Right ventricle myocardium superior (tissue), 1 donor: ENCODE results near the gene ZSWIM4. TPM values are rescaled to one million over a fixed set of nuclear protein-coding genes. Genes with fewer than 3 reads are reported as not detected.
"Not testable (repeated sequence)": the region's sequence is repeated elsewhere in the genome, so short reads cannot be mapped to it uniquely, and the experiment has no call there.

Experiments
- ATAC-seq: fragments of 200-7000 bp; cut with Tn5 transposase; one replicate; pipeline ENCODE4 v1.9.1; 2020; ENCODE audit warnings: mild to moderate bottlenecking; ENCODE audit not compliant: poor library complexity
- DNase-seq: peaks from one replicate; pipeline ENCODE4 v3.0.0-alpha.2; 2020
- intact Hi-C: fragments of 100-400 bp; cut with DNase I; formaldehyde crosslinking; loops from one replicate; pipeline ENCODE4 v1.11.2; 2022
- total RNA-seq: library from RNA; stranded (reverse); fragmentation: NEBNext Ultra II Directional; extraction: Animal tissue kit (Norgen Biotek cat#: 25700); gene quantifications from one replicate; pipeline ENCODE4 v1.2.1, GENCODE V29; 2021
- donor health status: DM: no; HTN: yes; CAD: no; lungs with severe emphysema.

Gene ZSWIM4
- total RNA-seq, 1 donor from 2014 or later = 2.7 TPM

- no peak for ATAC-seq
- intact Hi-C loops = no loop called here
- DNase-seq = no peak
Observed at GRCh38 chr19:13770013-13770635, 25.1 kb upstream of the ZSWIM4 start.

DNA sequence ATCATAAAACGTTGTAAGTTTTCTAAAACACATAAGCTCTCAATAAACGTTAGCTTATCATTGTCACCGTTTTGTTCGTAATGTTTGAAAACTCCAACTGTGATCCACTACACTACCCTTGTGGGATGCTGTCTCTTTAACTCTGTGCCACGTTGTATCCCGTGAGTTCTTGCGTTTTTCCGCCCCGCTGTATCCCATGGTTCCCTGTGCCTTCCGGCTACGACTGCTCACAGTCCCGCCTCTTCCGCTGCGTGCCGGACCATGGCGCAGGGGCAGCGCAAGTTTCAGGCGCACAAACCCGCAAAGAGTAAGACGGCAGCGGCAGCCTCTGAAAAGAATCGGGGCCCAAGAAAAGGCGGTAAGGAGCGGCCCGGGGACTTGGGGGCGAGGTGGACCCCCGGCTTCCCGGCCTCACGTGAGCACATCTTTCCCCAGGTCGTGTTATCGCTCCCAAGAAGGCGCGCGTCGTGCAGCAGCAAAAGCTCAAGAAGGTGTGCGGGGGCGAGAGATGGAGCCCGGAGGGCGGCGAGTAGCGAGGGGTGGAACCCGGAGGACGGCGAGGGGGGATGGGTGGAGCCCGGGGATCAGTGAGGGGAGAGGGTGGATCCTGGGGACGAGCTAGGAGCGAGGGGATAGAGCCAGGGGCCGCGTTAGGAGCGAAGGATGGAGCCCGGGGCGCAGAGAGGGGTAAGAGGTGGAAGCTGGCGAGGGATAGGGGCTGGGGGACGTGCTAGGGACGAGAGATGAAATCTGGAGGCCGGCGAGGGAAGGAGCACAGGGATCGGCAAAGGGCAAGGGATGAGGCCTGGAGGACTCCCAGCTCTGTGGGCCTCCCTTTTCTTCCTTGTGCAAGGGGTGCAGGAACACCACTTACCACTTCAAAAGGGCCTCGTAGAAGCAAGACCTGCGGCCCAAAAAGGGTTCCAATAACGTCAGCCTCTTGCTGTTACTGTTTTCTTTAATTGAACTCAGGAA lies 20.7 kb upstream of the ZSWIM4 start, which contains the start of gene C19orf53:
Gene C19orf53 (plus strand): TSS at position 240 of the 975 bp plus-strand sequence. CDS start 22 bp downstream, at position 262.
- ATAC-seq = peak; percentile 98
- intact Hi-C loops = no loop called here
- DNase-seq = peak; percentile 93

- intact Hi-C loops = no loop called here
- no peak for DNase-seq
- no peak for ATAC-seq
Observed at GRCh38 chr19:13778398-13778797, 16.8 kb upstream of the ZSWIM4 start.

GRCh38 chr19:13778847-13779246 lies 16.4 kb upstream of the ZSWIM4 start:
- intact Hi-C loops = no loop called here
- no peak for DNase-seq

DNA sequence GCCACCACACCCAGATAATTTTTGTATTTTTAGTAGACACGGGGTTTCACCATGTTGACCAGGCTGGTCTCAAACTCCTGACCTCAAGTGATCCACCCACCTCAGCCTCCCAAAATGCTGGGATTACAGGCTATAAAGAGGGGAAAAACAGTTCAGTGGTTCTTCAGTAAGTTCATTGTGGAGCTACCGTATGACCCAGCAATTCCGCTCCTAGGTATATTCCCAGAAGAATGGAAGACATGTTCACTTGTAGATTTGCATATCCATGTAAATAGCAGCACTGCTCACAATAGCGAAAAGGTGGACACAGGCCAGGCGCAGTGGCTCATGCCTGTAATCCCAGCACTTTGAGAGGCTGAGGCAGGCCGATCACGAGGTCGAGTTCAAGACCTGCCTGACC lies 15.4 kb upstream of the ZSWIM4 start:
- ATAC-seq, DNase-seq: not testable (repeated sequence)
- intact Hi-C loops = loop anchor here (5.0 kb wide), 1 partner anchor 83 kb away; no protein-coding TSS in a partner anchor

More at GRCh38 chr19:13778847-13779246, 16.4 kb upstream of the ZSWIM4 start:
- no peak for ATAC-seq

DNA sequence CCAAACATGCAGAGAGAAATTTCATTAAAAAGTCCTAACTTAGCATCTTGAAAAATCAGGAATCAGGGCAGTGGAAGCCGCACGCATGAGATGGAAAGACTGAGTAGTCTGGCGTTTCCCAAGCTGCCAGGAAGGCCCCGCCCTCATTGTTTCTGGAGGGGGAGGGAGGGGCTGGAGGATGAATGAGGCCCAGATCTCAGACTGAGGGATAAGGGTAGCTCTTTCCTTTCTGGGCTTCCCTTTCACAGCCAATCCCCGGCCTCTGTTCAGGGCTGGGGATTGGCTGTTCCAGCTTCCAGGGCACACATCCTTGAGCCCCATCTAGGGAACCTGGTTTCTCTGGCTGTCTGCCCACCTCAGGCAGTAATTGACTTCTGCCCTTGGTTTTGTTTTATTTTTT lies 13.7 kb upstream of the ZSWIM4 start:
- intact Hi-C loops = loop anchor here (5.0 kb wide), 1 partner anchor 81 kb away; no protein-coding TSS in a partner anchor
- ATAC-seq (peak; percentile 66), DNase-seq (peak; percentile 79)

DNA sequence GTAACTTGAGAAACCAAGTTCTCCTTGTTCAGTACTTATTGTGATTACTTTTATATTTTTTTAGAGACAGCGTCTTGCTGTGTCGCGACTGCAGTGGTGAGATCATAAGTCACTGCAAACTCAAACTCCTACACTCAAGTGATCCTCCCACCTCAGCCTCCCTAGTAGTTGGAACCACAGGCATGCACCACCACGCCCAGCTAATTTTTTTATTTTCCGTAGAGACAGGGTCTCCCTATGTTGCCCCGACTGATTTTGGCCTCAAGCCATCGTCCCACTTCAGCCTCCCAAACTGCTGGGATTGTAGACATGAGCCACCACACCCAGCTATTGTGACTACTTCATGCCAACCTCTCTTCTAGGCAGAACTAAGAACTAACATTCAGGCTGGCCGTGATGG lies 12.7 kb upstream of the ZSWIM4 start:
- ATAC-seq = no peak
- DNase-seq = no peak
- intact Hi-C loops = loop anchor here (5.0 kb wide), 1 partner anchor 80 kb away; no protein-coding TSS in a partner anchor

DNA sequence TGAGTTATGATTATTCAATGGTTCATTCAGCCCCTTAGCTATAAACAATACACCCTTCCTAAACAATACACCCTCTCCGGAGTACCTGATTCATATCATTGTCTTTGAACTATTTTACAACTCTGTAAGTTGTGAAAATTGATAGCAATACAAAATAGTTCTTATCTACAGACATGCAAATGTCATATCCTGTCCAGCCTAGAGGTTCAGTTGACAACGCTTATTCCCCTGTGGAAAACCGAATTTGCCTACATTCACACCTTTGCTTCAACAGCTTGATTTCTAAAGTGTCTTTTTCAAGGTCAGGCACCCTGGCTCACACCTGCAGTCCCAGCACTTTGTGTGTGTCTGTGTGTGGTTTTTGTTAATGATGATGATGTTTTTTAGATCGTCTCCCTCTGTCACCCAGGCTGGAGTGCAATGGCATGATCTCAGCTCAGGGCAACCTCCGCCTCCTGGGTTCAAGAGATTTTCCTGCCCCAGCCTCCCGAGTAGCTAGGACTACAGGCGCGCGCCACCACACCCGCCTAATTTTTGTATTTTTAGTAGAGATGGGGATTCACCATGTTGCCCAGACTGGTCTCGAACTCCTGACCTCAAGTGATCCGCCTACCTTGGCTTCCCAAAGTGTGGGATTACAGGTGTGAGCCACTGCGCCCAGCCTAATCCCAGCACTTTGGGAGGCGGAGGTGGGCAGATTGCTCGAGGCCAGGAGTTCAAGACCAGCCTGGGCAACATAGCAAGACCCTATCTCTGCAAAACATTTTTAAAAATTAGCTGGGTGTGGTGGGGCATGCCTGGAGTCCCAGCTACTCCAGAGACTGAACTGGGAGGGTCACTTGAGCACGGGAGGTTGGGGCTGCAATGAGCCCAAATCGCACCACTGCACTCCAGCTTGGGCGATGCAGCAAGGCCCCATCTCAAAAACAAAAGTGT lies 11.4 kb upstream of the ZSWIM4 start:
- ATAC-seq (no peak), DNase-seq (no peak)
- intact Hi-C loops = loop anchor here (5.0 kb wide), 1 partner anchor 78 kb away; no protein-coding TSS in a partner anchor

DNA sequence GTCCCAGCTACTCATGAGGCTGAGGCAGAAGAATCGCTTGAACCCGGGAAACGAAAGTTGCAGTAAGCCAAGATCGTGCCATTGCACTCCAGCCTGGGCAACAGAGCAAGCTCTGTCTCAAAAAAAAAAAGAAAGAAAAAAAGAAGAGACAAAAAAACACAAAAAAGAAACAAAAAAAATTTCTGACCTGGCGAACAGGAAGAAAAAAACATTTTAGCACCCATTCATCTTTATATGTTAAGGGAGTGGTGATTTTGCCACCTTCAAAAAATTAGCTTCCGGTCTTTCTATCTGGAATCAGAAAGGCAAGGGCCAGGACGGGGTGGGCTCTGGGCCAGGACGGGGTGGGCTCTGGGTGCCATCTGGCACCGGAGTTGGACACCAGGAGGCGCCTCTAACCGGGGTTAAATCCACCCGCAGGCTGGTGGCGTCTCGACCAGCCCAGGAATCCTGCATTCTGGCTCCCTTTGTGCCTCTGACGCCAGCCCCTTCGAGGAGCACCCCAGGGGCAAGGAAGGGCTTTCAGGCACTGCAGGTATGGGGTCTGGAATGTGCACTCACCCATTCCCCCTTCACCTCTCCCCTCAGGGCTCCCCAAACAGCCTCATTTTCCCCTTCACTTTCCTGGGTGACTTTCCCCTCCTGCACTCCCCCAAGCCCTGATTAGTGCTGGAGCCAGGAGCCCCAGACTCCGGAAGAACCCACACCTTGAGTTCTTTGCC lies 10.4 kb upstream of the ZSWIM4 start:
- ATAC-seq (peak; percentile 69), DNase-seq (peak; percentile 85)
- intact Hi-C loops = loop anchor here (5.0 kb wide), 1 partner anchor 77 kb away; no protein-coding TSS in a partner anchor

DNA sequence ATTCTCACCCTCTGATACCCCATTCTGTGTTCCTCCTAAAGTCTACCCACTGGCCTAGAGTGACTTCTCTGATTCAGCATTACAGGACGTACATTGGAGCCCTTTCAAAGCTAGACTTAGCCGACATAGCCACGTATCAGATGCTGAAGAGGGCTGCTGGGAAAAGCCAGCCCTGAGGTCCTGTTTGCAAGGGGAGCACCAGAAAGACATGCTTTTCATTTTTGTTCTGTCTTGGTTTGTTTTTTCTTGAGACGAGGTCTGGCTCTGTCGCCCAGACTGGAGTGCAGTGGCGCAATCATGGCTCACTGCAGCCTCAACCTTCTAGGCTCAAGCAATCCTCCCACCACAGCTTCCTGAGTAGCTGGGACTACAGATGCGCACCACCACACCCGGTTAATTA lies 6.3 kb upstream of the ZSWIM4 start:
- ATAC-seq = no peak
- peak; percentile 61 for DNase-seq
- intact Hi-C loops = no loop called here

DNA sequence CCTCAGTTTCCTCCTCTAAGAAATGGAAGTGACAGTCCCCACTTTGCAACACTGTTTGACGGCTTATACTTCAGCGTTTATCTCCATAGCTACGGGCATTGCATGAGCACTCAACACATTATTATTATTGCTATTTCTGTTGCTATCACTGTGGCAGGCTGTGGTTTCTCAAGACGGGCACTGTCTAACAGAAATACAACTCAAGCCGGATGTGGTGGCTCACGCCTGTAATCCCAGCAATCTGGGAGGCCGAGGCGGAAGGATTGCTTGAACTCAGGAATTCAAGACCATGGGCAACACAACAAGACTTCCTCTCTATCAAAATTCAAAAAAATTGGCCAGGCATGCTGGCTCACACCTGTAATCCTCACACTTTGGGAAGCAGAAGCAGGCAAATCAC lies 4.9 kb upstream of the ZSWIM4 start:
- ATAC-seq = no peak
- intact Hi-C loops = no loop called here
- DNase-seq = no peak

DNA sequence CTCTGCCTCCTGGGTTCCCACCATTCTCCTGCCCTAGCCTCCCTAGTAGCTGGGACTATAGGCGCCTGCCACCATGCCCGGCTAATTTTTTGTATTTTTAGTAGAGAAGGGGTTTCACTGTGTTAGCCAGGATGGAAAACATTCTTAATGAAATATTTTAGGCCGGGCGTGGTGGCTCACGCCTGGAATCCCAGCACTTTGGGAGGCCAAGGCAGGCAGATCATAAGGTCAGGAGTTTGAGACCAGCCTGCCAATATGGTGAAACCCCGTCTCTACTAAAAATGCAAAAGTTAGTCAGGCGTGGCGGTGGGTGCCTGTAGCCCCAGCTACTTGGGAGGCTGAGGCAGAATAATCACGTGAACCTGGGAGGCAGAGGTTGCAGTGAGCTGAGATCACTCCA lies 1.9 kb upstream of the ZSWIM4 start:
- ATAC-seq, DNase-seq, intact Hi-C loops: not testable (repeated sequence)

- intact Hi-C loops = no loop called here
- peak; percentile 85 for DNase-seq
Observed at GRCh38 chr19:13794398-13794756, 866 bp upstream of the ZSWIM4 start.

DNA sequence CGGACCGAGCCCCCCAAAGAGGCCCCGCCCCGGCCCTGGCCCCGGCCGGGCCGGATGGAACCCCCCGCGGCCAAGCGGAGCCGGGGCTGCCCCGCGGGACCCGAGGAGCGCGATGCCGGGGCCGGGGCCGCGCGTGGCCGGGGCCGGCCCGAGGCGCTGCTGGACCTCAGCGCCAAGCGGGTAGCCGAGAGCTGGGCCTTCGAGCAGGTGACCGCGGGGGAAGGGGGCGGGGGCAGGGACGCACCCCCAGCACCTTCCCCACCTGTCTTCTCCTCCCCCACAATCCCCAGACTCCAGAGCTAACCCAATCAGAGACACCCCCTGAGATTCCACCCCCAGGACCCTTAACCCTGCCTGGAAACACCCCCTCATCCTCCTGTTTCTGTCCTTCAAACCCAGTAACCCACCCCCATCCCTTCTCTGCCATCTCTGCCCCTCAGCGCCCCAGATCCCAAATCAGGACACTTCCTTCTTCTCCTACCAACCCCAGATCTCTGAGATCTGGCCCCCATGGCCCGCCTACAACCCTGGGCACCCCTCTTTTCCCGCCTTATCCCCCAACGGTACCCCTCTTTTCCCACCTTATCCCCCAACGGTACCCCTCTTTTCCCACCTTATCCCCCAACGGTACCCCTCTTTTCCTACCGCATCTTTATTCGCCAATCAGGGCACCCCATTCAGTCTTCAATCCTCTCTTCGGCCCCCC lies 505 bp downstream of the ZSWIM4 start:
- ATAC-seq = peak; percentile 14
- DNase-seq = no peak
- intact Hi-C loops = no loop called here

More at GRCh38 chr19:13794398-13794756, 866 bp upstream of the ZSWIM4 start:
- peak; percentile 42 for ATAC-seq

DNA sequence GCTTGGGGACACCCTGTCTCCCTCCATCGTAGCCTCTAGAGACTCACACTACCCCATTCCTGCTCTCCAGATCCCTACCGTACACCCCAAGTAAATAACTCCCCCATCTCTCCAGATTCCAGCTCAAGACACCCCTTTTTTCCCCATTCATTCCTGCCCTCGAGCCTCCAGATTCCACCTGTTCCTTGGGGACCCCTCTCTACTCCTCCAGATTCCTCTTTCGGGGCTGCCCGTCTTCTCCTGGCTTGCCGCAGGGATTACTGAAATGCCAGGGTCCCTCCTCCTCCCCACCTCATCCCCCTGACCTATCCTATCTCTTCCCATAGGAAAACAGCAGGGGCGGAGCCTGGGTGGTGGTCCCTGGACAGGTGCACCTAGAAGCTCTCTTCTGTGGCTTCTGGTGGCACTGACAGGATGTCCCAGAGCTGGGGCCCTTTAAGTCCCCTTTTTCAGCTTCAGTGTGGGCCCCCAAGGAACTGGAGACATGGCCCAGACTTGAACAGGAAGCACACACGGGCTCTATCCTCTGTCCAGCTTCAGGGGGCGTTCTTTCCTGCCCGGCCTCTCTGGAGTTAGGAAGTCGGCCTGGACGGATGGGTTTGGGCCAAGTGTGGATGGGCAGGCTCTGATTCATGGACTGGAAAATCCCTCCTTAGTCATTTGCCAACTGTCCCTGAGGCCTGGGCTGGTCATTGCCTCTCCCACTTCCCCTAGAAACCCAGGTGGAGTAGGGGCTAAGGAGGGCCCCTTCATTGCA lies 1.2 kb downstream of the ZSWIM4 start:
- ATAC-seq = peak; percentile 14
- intact Hi-C loops = no loop called here

GRCh38 chr19:13797058-13797440 lies 1.8 kb downstream of the ZSWIM4 start:
- intact Hi-C loops = no loop called here

More for the DNA sequence above, 1.2 kb downstream of the ZSWIM4 start:
- DNase-seq = peak; percentile 81

More at GRCh38 chr19:13797058-13797440, 1.8 kb downstream of the ZSWIM4 start:
- no peak for DNase-seq
- no peak for ATAC-seq
